GM19438 (cell line): ENCODE measurements around the gene HMCN2.
"Not testable (repeated sequence)": the region's sequence is repeated elsewhere in the genome, so short reads cannot be mapped to it uniquely, and the experiment has no call there.

ENCODE experiments used
- ATAC-seq: cut with Tn5 transposase; IDR thresholded peaks from one replicate; pipeline ENCODE4 v1.9.1; 2021; ENCODE audit warnings: low read depth; ENCODE audit not compliant: unreplicated experiment

The HMCN2 gene

GRCh38 chr9:130425741-130426466, 160.3 kb downstream of the HMCN2 start:
- ATAC-seq: no peak

- no peak for ATAC-seq
Observed at GRCh38 chr9:130426467-130426773, 160.9 kb downstream of the HMCN2 start.

- no peak for ATAC-seq
Observed at GRCh38 chr9:130426883-130427282, 161.3 kb downstream of the HMCN2 start.

- no peak for ATAC-seq
Observed at GRCh38 chr9:130427326-130427725, 161.8 kb downstream of the HMCN2 start.

- no peak for ATAC-seq
Observed at GRCh38 chr9:130428086-130428665, 162.6 kb downstream of the HMCN2 start.

DNA sequence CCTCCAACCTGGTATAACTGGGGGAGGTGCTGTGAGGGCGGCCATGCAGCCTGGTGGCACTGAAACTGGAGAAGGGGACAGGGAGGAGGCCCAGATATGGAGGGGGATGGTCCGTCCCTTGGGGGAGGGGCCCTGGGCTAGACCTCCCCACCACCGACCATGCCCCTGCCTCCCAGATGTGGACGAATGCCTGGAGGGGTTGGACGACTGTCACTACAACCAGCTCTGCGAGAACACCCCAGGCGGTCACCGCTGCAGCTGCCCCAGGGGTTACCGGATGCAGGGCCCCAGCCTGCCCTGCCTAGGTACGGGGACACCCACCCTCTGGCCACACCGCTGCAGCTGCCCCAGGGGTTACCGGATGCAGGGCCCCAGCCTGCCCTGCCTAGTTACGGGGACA, 163.8 kb downstream of the HMCN2 start:
- no peak for ATAC-seq

GRCh38 chr9:130429831-130430230, 164.3 kb downstream of the HMCN2 start:
- ATAC-seq: no peak

DNA sequence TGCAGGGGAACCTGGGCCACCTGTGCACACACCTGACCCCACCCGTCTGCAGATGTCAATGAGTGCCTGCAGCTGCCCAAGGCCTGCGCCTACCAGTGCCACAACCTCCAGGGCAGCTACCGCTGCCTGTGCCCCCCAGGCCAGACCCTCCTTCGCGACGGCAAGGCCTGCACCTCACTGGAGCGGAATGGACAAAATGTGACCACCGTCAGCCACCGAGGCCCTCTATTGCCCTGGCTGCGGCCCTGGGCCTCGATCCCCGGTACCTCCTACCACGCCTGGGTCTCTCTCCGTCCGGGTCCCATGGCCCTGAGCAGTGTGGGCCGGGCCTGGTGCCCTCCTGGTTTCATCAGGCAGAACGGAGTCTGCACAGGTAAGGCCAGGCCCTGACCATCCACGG, 164.7 kb downstream of the HMCN2 start:
- no peak for ATAC-seq

- no peak for ATAC-seq
Observed at GRCh38 chr9:130430734-130431535, 165.4 kb downstream of the HMCN2 start.

DNA sequence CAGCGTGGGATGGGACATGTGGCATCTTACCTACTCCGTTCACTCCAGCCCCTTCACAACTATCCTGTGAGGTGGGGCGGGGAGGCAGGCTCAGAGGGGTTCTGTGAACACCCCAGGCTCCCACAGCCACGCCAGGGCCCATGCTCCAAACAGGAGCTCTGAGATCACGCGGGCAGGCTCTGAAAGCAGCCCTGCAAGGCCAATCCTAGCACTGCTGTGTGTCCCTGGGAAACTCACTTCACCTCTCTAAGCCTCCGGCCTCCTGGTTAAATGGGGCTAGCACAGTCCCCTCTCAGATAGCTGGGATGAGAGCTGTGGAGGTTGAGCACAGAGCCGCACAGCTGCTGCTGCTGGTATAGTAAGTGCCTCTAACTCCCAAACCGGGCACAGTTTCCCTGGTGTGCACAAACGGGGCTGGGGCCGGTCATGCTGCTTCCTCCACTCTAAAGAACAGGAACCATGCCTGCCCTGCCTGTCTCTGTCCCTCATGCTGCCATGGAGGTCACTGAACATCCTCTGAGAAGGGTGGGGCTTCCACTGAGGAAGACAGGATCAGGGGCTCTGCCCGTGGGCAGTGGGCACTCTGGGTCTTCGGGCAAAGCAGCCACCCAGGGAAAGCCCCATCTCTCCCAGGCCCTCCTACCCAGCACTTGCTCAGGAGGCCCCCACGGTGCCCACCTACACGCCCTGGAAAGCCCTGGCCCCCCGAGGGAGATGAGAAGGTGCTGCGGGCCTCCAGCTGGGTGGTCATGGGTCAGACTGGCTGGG, 166.2 kb downstream of the HMCN2 start:
- ATAC-seq: no peak

GRCh38 chr9:130432362-130432761, 166.8 kb downstream of the HMCN2 start:
- no peak for ATAC-seq

- no peak for ATAC-seq
Observed at GRCh38 chr9:130432796-130433167, 167.2 kb downstream of the HMCN2 start.

- peak; percentile 62 for ATAC-seq
Observed at GRCh38 chr9:130433168-130433946, 167.8 kb downstream of the HMCN2 start.

DNA sequence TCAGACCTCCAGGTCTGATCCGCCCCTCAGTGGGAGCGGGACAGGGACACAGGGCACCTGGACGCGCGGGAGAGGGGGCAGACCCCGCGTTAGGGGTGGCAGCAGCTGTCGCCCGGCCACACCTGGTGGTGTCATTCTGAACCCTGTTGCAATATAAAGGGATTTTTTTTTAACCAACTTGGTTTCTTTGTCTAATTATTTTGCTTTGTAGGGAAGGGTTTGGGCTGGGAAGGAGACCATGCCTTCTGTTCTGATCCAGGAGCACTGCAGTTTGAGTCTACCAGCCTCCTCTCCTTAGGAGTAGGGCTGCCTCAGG, 168.3 kb downstream of the HMCN2 start:
- ATAC-seq: no peak

- not testable (repeated sequence) for ATAC-seq
Observed at GRCh38 chr9:130434656-130435055, 169.1 kb downstream of the HMCN2 start.

DNA sequence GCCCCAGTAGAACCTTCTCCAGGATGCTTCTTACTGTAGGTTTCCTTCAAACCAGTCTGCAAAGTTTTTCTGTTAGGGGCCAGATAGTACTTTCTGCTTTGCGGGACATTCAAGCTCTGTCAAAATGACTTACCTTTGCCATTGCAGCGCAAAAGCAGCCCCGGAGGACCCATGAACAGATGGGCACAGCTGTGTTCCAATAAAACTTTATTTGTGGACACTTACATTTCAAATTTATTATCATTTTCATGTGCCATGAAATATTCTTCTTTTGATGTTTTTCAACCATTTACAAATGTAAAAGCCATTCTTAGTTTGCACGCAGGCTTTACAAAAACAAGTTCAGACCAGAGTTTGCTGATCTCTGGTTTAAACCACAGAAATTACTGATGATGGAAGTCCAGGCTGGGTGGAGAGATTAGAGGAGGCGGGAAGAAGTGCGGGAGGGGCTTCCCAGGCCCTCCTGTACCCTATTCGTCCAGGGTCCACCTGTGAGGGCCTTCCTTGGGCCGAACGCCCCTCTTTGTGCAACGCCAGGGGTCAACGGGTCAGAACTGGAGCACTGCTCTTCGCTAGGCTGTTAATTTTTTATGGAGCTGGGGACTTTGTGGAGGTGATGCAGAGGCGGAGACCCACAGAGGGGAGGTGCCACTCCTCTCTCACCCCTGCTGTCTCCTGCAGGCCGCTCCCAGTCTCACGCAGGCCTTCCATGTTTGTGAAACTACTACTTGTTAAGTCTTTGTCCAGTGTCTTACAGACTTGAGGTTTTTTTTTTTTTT, 171.6 kb downstream of the HMCN2 start:
- no peak for ATAC-seq

DNA sequence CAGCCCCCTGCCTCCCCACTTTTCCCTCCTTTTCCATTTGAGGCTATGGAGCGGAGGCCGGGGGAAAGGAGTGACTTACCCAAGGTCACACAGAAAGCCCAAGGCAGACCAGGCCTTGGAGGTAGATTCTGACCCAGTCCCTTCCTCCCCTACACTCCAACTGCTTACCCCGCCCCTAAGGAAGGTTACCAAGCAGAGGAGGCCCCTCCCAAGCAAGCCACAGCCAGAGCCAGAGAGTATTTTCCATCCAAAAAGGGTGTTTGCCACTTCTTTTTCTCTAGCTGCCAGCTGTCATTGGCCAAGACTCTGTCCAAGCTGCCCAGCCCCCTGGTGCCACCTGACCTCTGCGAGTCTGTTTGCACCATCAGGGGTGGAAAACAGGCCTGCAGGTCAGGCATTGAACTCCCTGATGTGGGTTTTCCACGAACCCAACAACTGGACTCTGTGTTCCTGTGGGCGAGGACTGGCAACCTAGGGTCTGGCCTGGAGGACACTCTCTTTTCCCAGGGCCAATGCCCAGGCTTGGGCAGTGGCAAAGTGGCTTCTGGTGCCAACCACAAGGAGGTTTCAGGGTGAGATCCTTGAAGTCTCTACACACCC, 172.9 kb downstream of the HMCN2 start:
- no peak for ATAC-seq

DNA sequence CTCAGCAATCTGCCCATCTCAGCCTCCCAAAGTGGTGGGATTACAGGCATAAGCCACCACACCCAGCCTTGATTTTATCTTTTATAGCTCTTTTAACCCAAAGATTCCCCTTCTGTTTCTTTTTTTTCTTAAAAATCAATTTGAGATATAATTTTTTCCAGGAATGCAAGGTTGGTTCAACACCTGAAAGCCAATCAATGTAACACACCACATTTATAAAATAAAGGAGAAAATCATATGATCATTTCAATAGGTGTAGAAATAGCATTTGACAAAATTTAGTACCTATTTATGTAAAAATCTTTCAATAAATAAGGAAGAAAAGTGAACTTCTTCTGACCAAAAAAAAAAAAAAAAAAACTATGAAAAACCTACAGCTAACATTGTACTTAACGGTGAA, 175.5 kb downstream of the HMCN2 start:
- ATAC-seq: no peak

DNA sequence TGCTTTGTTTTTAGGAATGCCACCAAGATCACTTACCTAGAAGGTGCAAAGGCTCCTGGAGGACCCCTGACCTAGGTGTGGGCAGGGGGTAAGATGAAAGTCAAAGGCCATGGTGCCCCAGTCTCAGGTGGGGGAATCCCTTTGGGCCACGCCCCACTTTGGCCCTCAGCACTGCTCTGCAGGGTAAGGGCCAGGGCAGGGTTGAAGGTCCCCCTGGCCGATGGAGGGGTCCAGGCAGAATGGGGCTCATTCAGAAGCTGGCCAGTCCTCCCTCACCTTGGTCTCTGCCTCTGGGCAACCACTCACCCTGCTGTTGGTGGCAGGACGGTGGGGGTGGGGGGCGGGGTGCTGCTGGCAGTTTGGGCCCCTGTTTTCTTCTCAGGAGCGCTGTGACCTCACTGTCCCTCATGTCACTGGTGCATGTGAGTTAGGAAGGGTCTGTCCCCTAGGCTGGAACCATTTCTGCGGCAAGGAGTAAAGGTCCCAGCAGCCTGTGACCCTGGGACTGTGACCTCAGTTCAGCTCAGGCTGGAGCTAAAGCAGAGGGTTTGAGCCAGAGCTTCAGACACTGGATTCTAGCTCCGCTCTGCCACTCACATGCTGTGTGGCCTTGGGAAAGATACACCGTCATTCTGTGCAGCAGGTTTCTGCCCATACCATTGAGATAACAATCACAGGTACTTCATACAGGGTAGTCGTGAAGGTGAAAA, 177.3 kb downstream of the HMCN2 start:
- no peak for ATAC-seq
